BE2C (cell line): ENCODE measurements around the gene GOLGB1.

Experiments
- DNase-seq: peaks from one replicate; pipeline ENCODE4 v3.0.0-alpha.2; 2020
- H3K27me3 ChIP-seq: fragments of 250-450 bp; sonication (Bioruptor Pico); 2 replicates; pipeline ENCODE4 v1.5.1; 2020; ENCODE audit warnings: mild to moderate bottlenecking
- H3K36me3 ChIP-seq: fragments of 250-450 bp; sonication (Bioruptor Pico); 2 replicates; pipeline ENCODE4 v1.5.1; 2020; ENCODE audit warnings: mild to moderate bottlenecking
- H3K4me1 ChIP-seq: fragments of 250-450 bp; sonication (Bioruptor Pico); 2 replicates; pipeline ENCODE4 v1.5.1; 2020
- H3K4me3 ChIP-seq: 2 replicates; pipeline ENCODE4 v1.5.1; 2011; ENCODE audit warnings: low read depth, low read length
- H3K9me3 ChIP-seq: fragments of 250-450 bp; sonication (Bioruptor Pico); 2 replicates; pipeline ENCODE4 v1.5.1; 2020
- CTCF ChIP-seq: IDR thresholded peaks from 2 replicates; pipeline ENCODE4 v1.5.1; 2012; ENCODE audit warnings: mild to moderate bottlenecking, low read depth, low read length

Gene GOLGB1

GRCh38 chr3:121654493-121655385, 94.8 kb downstream of the GOLGB1 start:
- H3K4me3 ChIP-seq, result no peak overlapping the region
- DNase-seq, result no peak
- H3K4me1 ChIP-seq, result no peaks in the 10 kb centered on the region
- no peaks in the 10 kb centered on the region for H3K36me3 ChIP-seq
- no peak for TF ChIP-seq CTCF
- no peaks in the 10 kb centered on the region for H3K27me3 ChIP-seq
- H3K9me3 ChIP-seq, result no peaks in the 10 kb centered on the region

- no peak overlapping the region for H3K4me3 ChIP-seq
- no peak for DNase-seq
- no peaks in the 10 kb centered on the region for H3K9me3 ChIP-seq
- H3K27me3 ChIP-seq, result no peaks in the 10 kb centered on the region
- TF ChIP-seq CTCF, result no peak
- H3K4me1 ChIP-seq, result no peaks in the 10 kb centered on the region
- H3K36me3 ChIP-seq, result no peaks in the 10 kb centered on the region
These were observed 97.9 kb downstream of the GOLGB1 start for GRCh38 chr3:121651684-121652083.

- no peaks in the 10 kb centered on the region for H3K4me1 ChIP-seq
- no peaks in the 10 kb centered on the region for H3K27me3 ChIP-seq
- no peaks in the 10 kb centered on the region for H3K9me3 ChIP-seq
- no peak for TF ChIP-seq CTCF
- no peak for DNase-seq
- H3K4me3 ChIP-seq, result no peak overlapping the region
- no peaks in the 10 kb centered on the region for H3K36me3 ChIP-seq
These were observed 99.9 kb downstream of the GOLGB1 start for GRCh38 chr3:121649645-121650044.

- Histone ChIP-seq H3K4me3 (no peak overlapping the region), H3K4me1 (no peaks in the 10 kb centered on the region), H3K9me3 (no peaks in the 10 kb centered on the region), H3K36me3 (no peaks in the 10 kb centered on the region), H3K27me3 (no peaks in the 10 kb centered on the region)
- no peak for TF ChIP-seq CTCF
- DNase-seq, result no peak
These were observed 101.2 kb downstream of the GOLGB1 start for GRCh38 chr3:121648219-121648958.

GRCh38 chr3:121645054-121645453, 104.5 kb downstream of the GOLGB1 start:
- H3K4me1 ChIP-seq, result no peaks in the 10 kb centered on the region
- H3K27me3 ChIP-seq, result no peaks in the 10 kb centered on the region; the same call in 1 of the 2 replicates
- no peak for TF ChIP-seq CTCF
- H3K4me3 ChIP-seq, result no peak overlapping the region
- H3K9me3 ChIP-seq, result no peaks in the 10 kb centered on the region
- H3K36me3 ChIP-seq, result no peaks in the 10 kb centered on the region
- no peak for DNase-seq
